ENCODE results near the gene NFATC2. TPM values are rescaled to one million over a fixed set of nuclear protein-coding genes. Genes with fewer than 3 reads are reported as not detected.

Gene NFATC2
- total RNA-seq, 1 donor from 2014 or later, result 1.9 TPM

- no peak overlapping the region for H3K4me3 ChIP-seq (ENCODE audit: low read depth, low read length)
- TF ChIP-seq CTCF (conservative IDR thresholded peaks at IDR 0.05; ENCODE audit: low read depth, low read length), result no peak
- no peak for DNase-seq (ENCODE audit: low read depth)
Observed at GRCh38 chr20:51551186-51551585, 8.7 kb upstream of the NFATC2 start.

GRCh38 chr20:51549474-51549873 is 7.0 kb upstream of the NFATC2 start:
- DNase-seq (ENCODE audit: low read depth), result no peak
- no peak overlapping the region for H3K4me3 ChIP-seq (ENCODE audit: low read depth, low read length)
- no peak for TF ChIP-seq CTCF (conservative IDR thresholded peaks at IDR 0.05; ENCODE audit: low read depth, low read length)

- H3K4me3 ChIP-seq (ENCODE audit: low read depth, low read length), result no peak overlapping the region
- DNase-seq (ENCODE audit: low read depth), result no peak
- no peak for TF ChIP-seq CTCF (conservative IDR thresholded peaks at IDR 0.05; ENCODE audit: low read depth, low read length)
Observed at GRCh38 chr20:51547951-51548350, 5.4 kb upstream of the NFATC2 start.

- DNase-seq (ENCODE audit: low read depth), result no peak
- no peak overlapping the region for H3K4me3 ChIP-seq (ENCODE audit: low read depth, low read length)
- no peak for TF ChIP-seq CTCF (conservative IDR thresholded peaks at IDR 0.05; ENCODE audit: low read depth, low read length)
Observed at GRCh38 chr20:51545515-51545914, 3.0 kb upstream of the NFATC2 start.

GRCh38 chr20:51543422-51543788 is 886 bp upstream of the NFATC2 start:
- no peak overlapping the region for H3K4me3 ChIP-seq (ENCODE audit: low read depth, low read length)
- DNase-seq (ENCODE audit: low read depth), result no peak
- TF ChIP-seq CTCF (conservative IDR thresholded peaks at IDR 0.05; ENCODE audit: low read depth, low read length), result no peak

- TF ChIP-seq CTCF (conservative IDR thresholded peaks at IDR 0.05; ENCODE audit: low read depth, low read length), result no peak
- DNase-seq (ENCODE audit: low read depth), result no peak
- H3K4me3 ChIP-seq (ENCODE audit: low read depth, low read length), result no peak overlapping the region
Observed at GRCh38 chr20:51542033-51542570, 417 bp downstream of the NFATC2 start.

GRCh38 chr20:51541189-51542032 is 1.1 kb downstream of the NFATC2 start:
- no peak for DNase-seq (ENCODE audit: low read depth)
- no peak for TF ChIP-seq CTCF (conservative IDR thresholded peaks at IDR 0.05; ENCODE audit: low read depth, low read length)

More at GRCh38 chr20:51541189-51542032, 1.1 kb downstream of the NFATC2 start:
- no peak overlapping the region for H3K4me3 ChIP-seq (ENCODE audit: low read depth, low read length)

Measured in epithelial cell of proximal tubule (primary cell).